ENCODE results near the gene RAPGEF2.

Gene RAPGEF2

GRCh38 chr4:159104694-159105414 lies 2.0 kb downstream of the RAPGEF2 start:
- Histone ChIP-seq H3K4me1 (ENCODE audit: control insufficient read depth, insufficient read depth, low read depth, low read length) (peaks cover 4% of the 10 kb centered on the region), H4K91ac (ENCODE audit: low read length) (no peak overlapping the region), H3K27ac (ENCODE audit: low read length, poor library complexity, severe bottlenecking) (peak overlapping the region; percentile 33), H3K27me3 (ENCODE audit: control insufficient read depth in 1 of 2, insufficient read depth in 1 of 2, low read length in 2 of 2) (no peaks in the 10 kb centered on the region), H2BK120ac (ENCODE audit: low read depth, low read length) (no peak overlapping the region), H3K14ac (ENCODE audit: low read length in 2 of 2) (no peak overlapping the region), H2BK5ac (ENCODE audit: low read depth, low read length, poor library complexity, severe bottlenecking) (no peak overlapping the region), H2AK5ac (ENCODE audit: low read length, severe bottlenecking) (no peak overlapping the region), H3K18ac (ENCODE audit: low read depth in 1 of 2, low read length in 2 of 2) (no peak overlapping the region), H3K4me2 (ENCODE audit: low read length, poor library complexity, severe bottlenecking) (peak overlapping the region; percentile 23), H3K9me3 (ENCODE audit: control insufficient read depth, low read length) (no peaks in the 10 kb centered on the region), H3K79me1 (replicated peaks; ENCODE audit: low read length, poor library complexity, severe bottlenecking) (no peaks in the 10 kb centered on the region), H3K36me3 (ENCODE audit: control insufficient read depth in 1 of 2, insufficient read depth in 2 of 2, low read depth in 1 of 2, low read length in 2 of 2) (no peaks in the 10 kb centered on the region), H3K9ac (ENCODE audit: low read length) (peak overlapping the region; percentile 95), H2BK15ac (ENCODE audit: low read depth, poor library complexity, severe bottlenecking) (no peak overlapping the region), H3K4me3 (ENCODE audit: insufficient read depth in 1 of 2, low read depth in 1 of 2, low read length in 2 of 2) (peak overlapping the region; percentile 73 to 94), H3K23ac (ENCODE audit: low read length in 2 of 2) (no peak overlapping the region), H2BK12ac (ENCODE audit: low read length in 2 of 2) (peak overlapping the region in 1 of 2 experiments; percentile 3), H2AFZ (ENCODE audit: low read depth, low read length) (peak overlapping the region; percentile 15), H4K8ac (ENCODE audit: low read length) (no peak overlapping the region), H3K4ac (ENCODE audit: low read depth in 1 of 2, low read length in 2 of 2) (no peak overlapping the region)
- WGBS = 0% methylated on average over 5 of the region's 9 CpGs
- peak; percentile 56 for DNase-seq

- no peak overlapping the region for H2BK15ac ChIP-seq (ENCODE audit: low read depth, poor library complexity, severe bottlenecking)
- H3K79me1 ChIP-seq (replicated peaks; ENCODE audit: low read length, poor library complexity, severe bottlenecking) = no peaks in the 10 kb centered on the region
- H3K4ac ChIP-seq (ENCODE audit: low read depth in 1 of 2, low read length in 2 of 2) = no peak overlapping the region
- H3K4me2 ChIP-seq (ENCODE audit: low read length, poor library complexity, severe bottlenecking) = peak overlapping the region; percentile 23
- H2AFZ ChIP-seq (ENCODE audit: low read depth, low read length) = no peak overlapping the region
- no peak overlapping the region for H2BK12ac ChIP-seq (ENCODE audit: low read length in 2 of 2)
- peak overlapping the region; percentile 79 for H2BK5ac ChIP-seq (ENCODE audit: low read depth, low read length, poor library complexity, severe bottlenecking)
- H3K4me3 ChIP-seq (ENCODE audit: insufficient read depth in 1 of 2, low read depth in 1 of 2, low read length in 2 of 2) = peak overlapping the region in 1 of 2 experiments; percentile 94
- DNase-seq = no peak
- H2BK120ac ChIP-seq (ENCODE audit: low read depth, low read length) = no peak overlapping the region
- no peaks in the 10 kb centered on the region for H3K27me3 ChIP-seq (ENCODE audit: control insufficient read depth in 1 of 2, insufficient read depth in 1 of 2, low read length in 2 of 2)
- no peak overlapping the region for H3K18ac ChIP-seq (ENCODE audit: low read depth in 1 of 2, low read length in 2 of 2)
- peaks cover 4% of the 10 kb centered on the region for H3K4me1 ChIP-seq (ENCODE audit: control insufficient read depth, insufficient read depth, low read depth, low read length)
- H4K91ac ChIP-seq (ENCODE audit: low read length) = no peak overlapping the region
- H3K9me3 ChIP-seq (ENCODE audit: control insufficient read depth, low read length) = no peaks in the 10 kb centered on the region
- peak overlapping the region; percentile 44 for H3K27ac ChIP-seq (ENCODE audit: low read length, poor library complexity, severe bottlenecking)
- H3K36me3 ChIP-seq (ENCODE audit: control insufficient read depth in 1 of 2, insufficient read depth in 2 of 2, low read depth in 1 of 2, low read length in 2 of 2) = no peaks in the 10 kb centered on the region
- H3K9ac ChIP-seq (ENCODE audit: low read length) = peak overlapping the region; percentile 95
- no peak overlapping the region for H3K23ac ChIP-seq (ENCODE audit: low read length in 2 of 2)
- WGBS = 67% methylated on average over 4 of the region's 4 CpGs
- no peak overlapping the region for H3K14ac ChIP-seq (ENCODE audit: low read length in 2 of 2)
- H2AK5ac ChIP-seq (ENCODE audit: low read length, severe bottlenecking) = no peak overlapping the region
- H4K8ac ChIP-seq (ENCODE audit: low read length) = no peak overlapping the region
Measured at GRCh38 chr4:159105761-159106243, 2.9 kb downstream of the RAPGEF2 start.

GRCh38 chr4:159106636-159107035 lies 3.8 kb downstream of the RAPGEF2 start:
- Histone ChIP-seq H3K27ac (ENCODE audit: low read length, poor library complexity, severe bottlenecking) (no peak overlapping the region), H2BK15ac (ENCODE audit: low read depth, poor library complexity, severe bottlenecking) (no peak overlapping the region), H3K9me3 (ENCODE audit: control insufficient read depth, low read length) (no peaks in the 10 kb centered on the region), H4K91ac (ENCODE audit: low read length) (no peak overlapping the region), H3K4me2 (ENCODE audit: low read length, poor library complexity, severe bottlenecking) (no peak overlapping the region), H3K9ac (ENCODE audit: low read length) (no peak overlapping the region), H3K4me1 (ENCODE audit: control insufficient read depth, insufficient read depth, low read depth, low read length) (peaks cover 4% of the 10 kb centered on the region), H2AK5ac (ENCODE audit: low read length, severe bottlenecking) (no peak overlapping the region), H3K79me1 (replicated peaks; ENCODE audit: low read length, poor library complexity, severe bottlenecking) (peaks cover 3% of the 10 kb centered on the region), H3K18ac (ENCODE audit: low read depth in 1 of 2, low read length in 2 of 2) (no peak overlapping the region), H3K27me3 (ENCODE audit: control insufficient read depth in 1 of 2, insufficient read depth in 1 of 2, low read length in 2 of 2) (no peaks in the 10 kb centered on the region), H2BK12ac (ENCODE audit: low read length in 2 of 2) (no peak overlapping the region), H4K8ac (ENCODE audit: low read length) (no peak overlapping the region), H3K14ac (ENCODE audit: low read length in 2 of 2) (no peak overlapping the region), H2BK120ac (ENCODE audit: low read depth, low read length) (no peak overlapping the region), H3K4me3 (ENCODE audit: insufficient read depth in 1 of 2, low read depth in 1 of 2, low read length in 2 of 2) (no peak overlapping the region), H2BK5ac (ENCODE audit: low read depth, low read length, poor library complexity, severe bottlenecking) (no peak overlapping the region), H3K36me3 (ENCODE audit: control insufficient read depth in 1 of 2, insufficient read depth in 2 of 2, low read depth in 1 of 2, low read length in 2 of 2) (no peaks in the 10 kb centered on the region), H2AFZ (ENCODE audit: low read depth, low read length) (no peak overlapping the region), H3K23ac (ENCODE audit: low read length in 2 of 2) (no peak overlapping the region), H3K4ac (ENCODE audit: low read depth in 1 of 2, low read length in 2 of 2) (no peak overlapping the region)
- DNase-seq = no peak
- 85% methylated on average over 3 of the region's 4 CpGs for WGBS

DNA sequence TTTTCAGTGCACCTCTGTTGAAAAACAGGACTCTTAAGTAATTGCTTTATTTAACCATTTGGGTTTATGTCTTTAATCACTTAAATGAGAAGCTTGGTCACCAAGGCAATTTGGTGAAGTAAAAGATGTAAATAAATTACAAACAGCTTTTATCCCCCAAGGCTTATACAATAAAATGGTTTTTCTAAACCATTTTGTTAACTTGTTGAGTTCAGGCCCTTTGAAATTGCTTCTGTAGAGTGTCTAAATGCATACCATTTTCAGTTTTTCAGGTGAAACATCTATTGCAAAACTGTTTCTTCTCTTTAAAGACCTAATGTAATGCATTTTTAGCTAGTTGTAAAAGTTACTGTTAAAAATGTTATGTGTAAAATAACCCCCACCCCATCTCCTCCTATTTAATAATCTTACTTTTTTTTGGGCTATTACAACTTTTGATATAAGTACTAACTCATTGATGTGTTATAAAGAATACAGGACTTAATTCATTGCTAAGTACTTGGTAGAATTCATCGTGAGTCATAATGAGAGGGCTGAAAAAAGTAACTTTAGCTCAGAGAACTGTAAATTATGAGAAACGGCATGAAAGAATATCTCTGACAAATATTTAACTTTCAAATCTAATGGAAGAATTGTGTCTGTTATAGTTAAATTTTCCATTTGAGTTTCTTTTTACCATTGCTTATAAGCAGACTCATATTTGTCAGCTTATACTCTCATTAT lies 4.5 kb downstream of the RAPGEF2 start:
- H3K23ac ChIP-seq (ENCODE audit: low read length in 2 of 2) = no peak overlapping the region
- H4K91ac ChIP-seq (ENCODE audit: low read length) = no peak overlapping the region
- no peak overlapping the region for H2BK15ac ChIP-seq (ENCODE audit: low read depth, poor library complexity, severe bottlenecking)
- no peak overlapping the region for H2BK12ac ChIP-seq (ENCODE audit: low read length in 2 of 2)
- H3K79me1 ChIP-seq (replicated peaks; ENCODE audit: low read length, poor library complexity, severe bottlenecking) = peaks cover 6% of the 10 kb centered on the region
- no peak overlapping the region for H3K4me3 ChIP-seq (ENCODE audit: insufficient read depth in 1 of 2, low read depth in 1 of 2, low read length in 2 of 2)
- no peak overlapping the region for H3K4me2 ChIP-seq (ENCODE audit: low read length, poor library complexity, severe bottlenecking)
- no peak overlapping the region for H3K18ac ChIP-seq (ENCODE audit: low read depth in 1 of 2, low read length in 2 of 2)
- peaks cover 2% of the 10 kb centered on the region for H3K4me1 ChIP-seq (ENCODE audit: control insufficient read depth, insufficient read depth, low read depth, low read length)
- H2AFZ ChIP-seq (ENCODE audit: low read depth, low read length) = no peak overlapping the region
- no CpG with 5 or more reads among the region's 2 CpGs for WGBS
- no peak overlapping the region for H3K14ac ChIP-seq (ENCODE audit: low read length in 2 of 2)
- DNase-seq = peak; percentile 30
- no peak overlapping the region for H3K4ac ChIP-seq (ENCODE audit: low read depth in 1 of 2, low read length in 2 of 2)
- H3K27ac ChIP-seq (ENCODE audit: low read length, poor library complexity, severe bottlenecking) = no peak overlapping the region
- H3K27me3 ChIP-seq (ENCODE audit: control insufficient read depth in 1 of 2, insufficient read depth in 1 of 2, low read length in 2 of 2) = no peaks in the 10 kb centered on the region
- H3K36me3 ChIP-seq (ENCODE audit: control insufficient read depth in 1 of 2, insufficient read depth in 2 of 2, low read depth in 1 of 2, low read length in 2 of 2) = no peaks in the 10 kb centered on the region
- H2BK5ac ChIP-seq (ENCODE audit: low read depth, low read length, poor library complexity, severe bottlenecking) = no peak overlapping the region
- H2BK120ac ChIP-seq (ENCODE audit: low read depth, low read length) = no peak overlapping the region
- H3K9me3 ChIP-seq (ENCODE audit: control insufficient read depth, low read length) = no peaks in the 10 kb centered on the region
- no peak overlapping the region for H4K8ac ChIP-seq (ENCODE audit: low read length)
- H2AK5ac ChIP-seq (ENCODE audit: low read length, severe bottlenecking) = no peak overlapping the region
- peak overlapping the region; percentile 60 for H3K9ac ChIP-seq (ENCODE audit: low read length)

All from mesenchymal stem cell (in vitro differentiated cells and primary cell).